HepG2 (cell line): ENCODE results near the gene CIROP. TPM values are rescaled to one million over a fixed set of nuclear protein-coding genes. Genes with fewer than 3 reads are reported as not detected.

Experiments used
- ARID5B ChIP-seq: IDR thresholded peaks from 2 replicates; pipeline ENCODE4 v1.4.0; 2020; ENCODE audit warnings: mild to moderate bottlenecking, missing genetic modification reagents
- ATF7-NPFF ChIP-seq: sonication (generic); formaldehyde crosslinking; IDR thresholded peaks from 2 replicates; pipeline ENCODE4 v1.8.1; 2023; ENCODE audit warnings: mild to moderate bottlenecking, low read depth, missing genetic modification reagents, moderate library complexity
- CCDC6 ChIP-seq: sonication (generic); formaldehyde crosslinking; IDR thresholded peaks from 2 replicates; pipeline ENCODE4 v1.8.1; 2022; ENCODE audit warnings: mild to moderate bottlenecking, missing genetic modification reagents, moderate library complexity
- HMG20B ChIP-seq: conservative IDR thresholded peaks from 2 replicates; pipeline ENCODE4 v1.6.1; 2016; ENCODE audit warnings: missing genetic modification reagents, missing compliant biosample characterization
- MED1 ChIP-seq: sonication (generic); formaldehyde crosslinking; IDR thresholded peaks from 2 replicates; pipeline ENCODE4 v1.4.0; 2020; ENCODE audit warnings: missing genetic modification reagents
- NAIF1 ChIP-seq: sonication (generic); formaldehyde crosslinking; IDR thresholded peaks from 2 replicates; pipeline ENCODE4 v1.5.0; 2020; ENCODE audit warnings: mild to moderate bottlenecking, missing genetic modification reagents, borderline replicate concordance
- PITX1 ChIP-seq: sonication (generic); formaldehyde crosslinking; IDR thresholded peaks from 2 replicates; pipeline ENCODE4 v1.5.1; 2020; ENCODE audit warnings: mild to moderate bottlenecking, missing genetic modification reagents
- ZMYM2 ChIP-seq: sonication (generic); formaldehyde crosslinking; IDR thresholded peaks from 2 replicates; pipeline ENCODE4 v1.8.0; 2022; ENCODE audit warnings: mild to moderate bottlenecking, missing genetic modification reagents
- ZNF563 ChIP-seq: sonication (generic); formaldehyde crosslinking; IDR thresholded peaks from 2 replicates; pipeline ENCODE4 v1.8.0; 2022; ENCODE audit warnings: mild to moderate bottlenecking, moderate library complexity, missing genetic modification reagents
- ZNF770 ChIP-seq: sonication (generic); formaldehyde crosslinking; IDR thresholded peaks from 2 replicates; pipeline ENCODE4 v1.5.0; 2020; ENCODE audit warnings: mild to moderate bottlenecking, missing genetic modification reagents
- ZSCAN5A ChIP-seq: sonication (generic); formaldehyde crosslinking; IDR thresholded peaks from 2 replicates; pipeline ENCODE4 v1.8.0; 2022; ENCODE audit warnings: mild to moderate bottlenecking, missing genetic modification reagents, borderline replicate concordance
- polyA plus RNA-seq, 8 experiments: library from polyadenylated mRNA; depleted of rRNA in 3 of 8; stranded (reverse) in 7 of 8; unstranded in 1 of 8; fragments of >200 nt; fragmentation: Illumina TruSeq in 4 of 8; extraction: Trizol in 4 of 8; gene quantifications; 2 replicates each; pipeline versions ENCODE4 v1.2.1 to v1.2.3, GENCODE V29; 2011 to 2016; ENCODE audit warnings: low read depth in 4 of 8, missing spikeins in 1 of 8, mixed read lengths in 1 of 8; ENCODE audit not compliant: insufficient read depth in 1 of 8
- total RNA-seq, 5 experiments: library from RNA; depleted of rRNA; stranded (reverse); fragments of >200 nt; fragmentation: Illumina TruSeq; extraction: Trizol; gene quantifications; 2 replicates each; pipeline ENCODE4 v1.2.3, GENCODE V29; 2016; ENCODE audit warnings: low read depth in 1 of 5
- TF ChIP-seq, protein P1 (sequence below): sonication (generic); formaldehyde crosslinking; IDR thresholded peaks from 2 replicates; pipeline ENCODE4 v1.4.0; 2020; ENCODE audit warnings: low read depth, missing genetic modification reagents
- TF ChIP-seq, protein P2 (sequence below): sonication (generic); formaldehyde crosslinking; IDR thresholded peaks from 2 replicates; pipeline ENCODE4 v1.4.0; 2020; ENCODE audit warnings: missing genetic modification reagents
- TF ChIP-seq, protein P3 (sequence below): sonication (generic); formaldehyde crosslinking; IDR thresholded peaks from 2 replicates; pipeline ENCODE4 v1.5.0; 2020; ENCODE audit warnings: mild to moderate bottlenecking, missing genetic modification reagents

CIROP gene
- total and polyA plus RNA-seq, 2 of the 13 experiments (the other 11 are each of a cell fraction or from before 2014, with no cell fraction given), result 0.07 TPM; not detected in 1

- TF ChIP-seq, protein P1, sequence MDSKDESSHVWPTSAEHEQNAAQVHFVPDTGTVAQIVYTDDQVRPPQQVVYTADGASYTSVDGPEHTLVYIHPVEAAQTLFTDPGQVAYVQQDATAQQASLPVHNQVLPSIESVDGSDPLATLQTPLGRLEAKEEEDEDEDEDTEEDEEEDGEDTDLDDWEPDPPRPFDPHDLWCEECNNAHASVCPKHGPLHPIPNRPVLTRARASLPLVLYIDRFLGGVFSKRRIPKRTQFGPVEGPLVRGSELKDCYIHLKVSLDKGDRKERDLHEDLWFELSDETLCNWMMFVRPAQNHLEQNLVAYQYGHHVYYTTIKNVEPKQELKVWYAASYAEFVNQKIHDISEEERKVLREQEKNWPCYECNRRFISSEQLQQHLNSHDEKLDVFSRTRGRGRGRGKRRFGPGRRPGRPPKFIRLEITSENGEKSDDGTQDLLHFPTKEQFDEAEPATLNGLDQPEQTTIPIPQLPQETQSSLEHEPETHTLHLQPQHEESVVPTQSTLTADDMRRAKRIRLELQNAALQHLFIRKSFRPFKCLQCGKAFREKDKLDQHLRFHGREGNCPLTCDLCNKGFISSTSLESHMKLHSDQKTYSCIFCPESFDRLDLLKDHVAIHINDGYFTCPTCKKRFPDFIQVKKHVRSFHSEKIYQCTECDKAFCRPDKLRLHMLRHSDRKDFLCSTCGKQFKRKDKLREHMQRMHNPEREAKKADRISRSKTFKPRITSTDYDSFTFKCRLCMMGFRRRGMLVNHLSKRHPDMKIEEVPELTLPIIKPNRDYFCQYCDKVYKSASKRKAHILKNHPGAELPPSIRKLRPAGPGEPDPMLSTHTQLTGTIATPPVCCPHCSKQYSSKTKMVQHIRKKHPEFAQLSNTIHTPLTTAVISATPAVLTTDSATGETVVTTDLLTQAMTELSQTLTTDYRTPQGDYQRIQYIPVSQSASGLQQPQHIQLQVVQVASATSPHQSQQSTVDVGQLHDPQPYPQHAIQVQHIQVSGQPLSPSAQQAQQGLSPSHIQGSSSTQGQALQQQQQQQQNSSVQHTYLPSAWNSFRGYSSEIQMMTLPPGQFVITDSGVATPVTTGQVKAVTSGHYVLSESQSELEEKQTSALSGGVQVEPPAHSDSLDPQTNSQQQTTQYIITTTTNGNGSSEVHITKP (CRISPR knock-in tag), result no peak
- TF ChIP-seq, protein P2, sequence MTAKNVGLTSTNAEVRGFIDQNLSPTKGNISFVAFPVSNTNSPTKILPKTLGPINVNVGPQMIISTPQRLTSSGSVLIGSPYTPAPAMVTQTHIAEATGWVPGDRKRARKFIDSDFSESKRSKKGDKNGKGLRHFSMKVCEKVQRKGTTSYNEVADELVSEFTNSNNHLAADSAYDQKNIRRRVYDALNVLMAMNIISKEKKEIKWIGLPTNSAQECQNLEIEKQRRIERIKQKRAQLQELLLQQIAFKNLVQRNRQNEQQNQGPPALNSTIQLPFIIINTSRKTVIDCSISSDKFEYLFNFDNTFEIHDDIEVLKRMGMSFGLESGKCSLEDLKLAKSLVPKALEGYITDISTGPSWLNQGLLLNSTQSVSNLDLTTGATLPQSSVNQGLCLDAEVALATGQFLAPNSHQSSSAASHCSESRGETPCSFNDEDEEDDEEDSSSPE (CRISPR knock-in tag), result no peak
- TF ChIP-seq MED1 (no peak), ARID5B (CRISPR knock-in tag) (no peak), ZNF770 (CRISPR knock-in tag) (peak; percentile 84), NAIF1 (CRISPR knock-in tag) (no peak), PITX1 (no peak), HMG20B (CRISPR knock-in tag) (0 out of 2 replicates have a peak, but pooled peaks have one; percentile 7), ATF7-NPFF (CRISPR knock-in tag) (no peak), ZSCAN5A (CRISPR knock-in tag) (no peak), ZMYM2 (CRISPR knock-in tag) (no peak), CCDC6 (CRISPR knock-in tag) (no peak), ZNF563 (no peak)
- TF ChIP-seq, protein P3, sequence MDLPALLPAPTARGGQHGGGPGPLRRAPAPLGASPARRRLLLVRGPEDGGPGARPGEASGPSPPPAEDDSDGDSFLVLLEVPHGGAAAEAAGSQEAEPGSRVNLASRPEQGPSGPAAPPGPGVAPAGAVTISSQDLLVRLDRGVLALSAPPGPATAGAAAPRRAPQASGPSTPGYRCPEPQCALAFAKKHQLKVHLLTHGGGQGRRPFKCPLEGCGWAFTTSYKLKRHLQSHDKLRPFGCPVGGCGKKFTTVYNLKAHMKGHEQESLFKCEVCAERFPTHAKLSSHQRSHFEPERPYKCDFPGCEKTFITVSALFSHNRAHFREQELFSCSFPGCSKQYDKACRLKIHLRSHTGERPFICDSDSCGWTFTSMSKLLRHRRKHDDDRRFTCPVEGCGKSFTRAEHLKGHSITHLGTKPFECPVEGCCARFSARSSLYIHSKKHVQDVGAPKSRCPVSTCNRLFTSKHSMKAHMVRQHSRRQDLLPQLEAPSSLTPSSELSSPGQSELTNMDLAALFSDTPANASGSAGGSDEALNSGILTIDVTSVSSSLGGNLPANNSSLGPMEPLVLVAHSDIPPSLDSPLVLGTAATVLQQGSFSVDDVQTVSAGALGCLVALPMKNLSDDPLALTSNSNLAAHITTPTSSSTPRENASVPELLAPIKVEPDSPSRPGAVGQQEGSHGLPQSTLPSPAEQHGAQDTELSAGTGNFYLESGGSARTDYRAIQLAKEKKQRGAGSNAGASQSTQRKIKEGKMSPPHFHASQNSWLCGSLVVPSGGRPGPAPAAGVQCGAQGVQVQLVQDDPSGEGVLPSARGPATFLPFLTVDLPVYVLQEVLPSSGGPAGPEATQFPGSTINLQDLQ (CRISPR knock-in tag), result no peak
Measured at GRCh38 chr14:23105348-23105824, 597 bp upstream of the CIROP start (continued).
